HepG2 (cell line): ENCODE measurements around the gene ASF1B.

Experiments used
- CHD2 ChIP-seq: IDR thresholded peaks from 2 replicates; pipeline ENCODE4 v1.6.1; 2011; ENCODE audit warnings: low read depth, low read length, improper control_type of control experiment
- EZH2 ChIP-seq: conservative IDR thresholded peaks from 2 replicates; pipeline ENCODE4 v1.6.1; 2012; ENCODE audit warnings: mild to moderate bottlenecking, low read depth, low read length, moderate library complexity
- MXI1 ChIP-seq: IDR thresholded peaks from 3 replicates; pipeline ENCODE4 v1.6.1; 2012; ENCODE audit warnings: low read depth, low read length, inconsistent platforms, borderline replicate concordance
- NFYB ChIP-seq: sonication (generic); formaldehyde crosslinking; IDR thresholded peaks from 2 replicates; pipeline ENCODE4 v1.4.0; 2020; ENCODE audit warnings: missing genetic modification reagents
- NR1H2 ChIP-seq: sonication (generic); formaldehyde crosslinking; IDR thresholded peaks from 2 replicates; pipeline ENCODE4 v1.8.1; 2022; ENCODE audit warnings: low read depth, missing genetic modification reagents, borderline replicate concordance
- RELA ChIP-seq: sonication (generic); formaldehyde crosslinking; IDR thresholded peaks from 2 replicates; pipeline ENCODE4 v1.4.0; 2020; ENCODE audit warnings: missing genetic modification reagents
- ZNF274 ChIP-seq: sonication (generic); formaldehyde crosslinking; IDR thresholded peaks from 2 replicates; pipeline ENCODE4 v1.5.1; 2020; ENCODE audit warnings: mild to moderate bottlenecking, missing genetic modification reagents
- ZNF33B ChIP-seq: sonication (generic); formaldehyde crosslinking; IDR thresholded peaks from 2 replicates; pipeline ENCODE4 v1.5.1; 2020; ENCODE audit warnings: mild to moderate bottlenecking, missing genetic modification reagents
- ZNF747 ChIP-seq: sonication (generic); formaldehyde crosslinking; IDR thresholded peaks from 2 replicates; pipeline ENCODE4 v1.8.1; 2023; ENCODE audit warnings: missing genetic modification reagents, mild to moderate bottlenecking, borderline replicate concordance
- TF ChIP-seq, protein P1 (sequence below): sonication (generic); formaldehyde crosslinking; conservative IDR thresholded peaks from 2 replicates; pipeline ENCODE4 v1.4.0; 2020; ENCODE audit warnings: mild to moderate bottlenecking, missing genetic modification reagents, moderate library complexity
- TF ChIP-seq, protein P2 (sequence below): sonication (generic); formaldehyde crosslinking; IDR thresholded peaks from 2 replicates; pipeline ENCODE4 v1.4.0; 2020; ENCODE audit warnings: missing genetic modification reagents
- TF ChIP-seq, protein P3 (sequence below): sonication (generic); formaldehyde crosslinking; IDR thresholded peaks from 2 replicates; pipeline ENCODE4 v1.4.0; 2020; ENCODE audit warnings: missing genetic modification reagents

DNA sequence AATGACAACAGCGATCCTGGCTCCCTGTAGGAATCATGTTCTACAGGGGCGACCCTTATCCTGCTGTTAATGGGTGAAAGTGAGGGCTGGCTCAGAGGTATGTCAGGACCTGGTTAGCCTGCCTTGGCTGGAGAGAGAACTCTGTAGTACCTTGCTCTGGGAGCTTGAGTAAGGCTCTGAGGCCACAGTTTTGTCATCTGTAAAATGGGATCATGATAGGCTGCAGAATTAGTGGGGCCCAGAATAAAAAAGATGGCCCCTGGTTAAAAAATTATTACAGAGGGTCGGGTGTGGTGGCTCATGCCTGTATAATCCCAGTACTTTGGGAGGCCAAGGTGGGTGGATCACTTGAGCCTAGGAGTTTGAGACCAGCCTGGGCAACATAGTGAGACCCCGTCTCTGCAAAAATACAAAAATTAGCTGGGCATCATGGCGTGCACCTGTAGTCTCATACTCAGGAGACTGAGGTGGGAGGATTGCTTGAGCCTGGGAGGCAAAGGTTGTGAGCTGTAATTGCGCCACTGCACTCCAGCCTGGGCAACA lies 35.3 kb downstream of the ASF1B start:
- no peak for TF ChIP-seq RELA (CRISPR knock-in tag)
- TF ChIP-seq, protein P1, sequence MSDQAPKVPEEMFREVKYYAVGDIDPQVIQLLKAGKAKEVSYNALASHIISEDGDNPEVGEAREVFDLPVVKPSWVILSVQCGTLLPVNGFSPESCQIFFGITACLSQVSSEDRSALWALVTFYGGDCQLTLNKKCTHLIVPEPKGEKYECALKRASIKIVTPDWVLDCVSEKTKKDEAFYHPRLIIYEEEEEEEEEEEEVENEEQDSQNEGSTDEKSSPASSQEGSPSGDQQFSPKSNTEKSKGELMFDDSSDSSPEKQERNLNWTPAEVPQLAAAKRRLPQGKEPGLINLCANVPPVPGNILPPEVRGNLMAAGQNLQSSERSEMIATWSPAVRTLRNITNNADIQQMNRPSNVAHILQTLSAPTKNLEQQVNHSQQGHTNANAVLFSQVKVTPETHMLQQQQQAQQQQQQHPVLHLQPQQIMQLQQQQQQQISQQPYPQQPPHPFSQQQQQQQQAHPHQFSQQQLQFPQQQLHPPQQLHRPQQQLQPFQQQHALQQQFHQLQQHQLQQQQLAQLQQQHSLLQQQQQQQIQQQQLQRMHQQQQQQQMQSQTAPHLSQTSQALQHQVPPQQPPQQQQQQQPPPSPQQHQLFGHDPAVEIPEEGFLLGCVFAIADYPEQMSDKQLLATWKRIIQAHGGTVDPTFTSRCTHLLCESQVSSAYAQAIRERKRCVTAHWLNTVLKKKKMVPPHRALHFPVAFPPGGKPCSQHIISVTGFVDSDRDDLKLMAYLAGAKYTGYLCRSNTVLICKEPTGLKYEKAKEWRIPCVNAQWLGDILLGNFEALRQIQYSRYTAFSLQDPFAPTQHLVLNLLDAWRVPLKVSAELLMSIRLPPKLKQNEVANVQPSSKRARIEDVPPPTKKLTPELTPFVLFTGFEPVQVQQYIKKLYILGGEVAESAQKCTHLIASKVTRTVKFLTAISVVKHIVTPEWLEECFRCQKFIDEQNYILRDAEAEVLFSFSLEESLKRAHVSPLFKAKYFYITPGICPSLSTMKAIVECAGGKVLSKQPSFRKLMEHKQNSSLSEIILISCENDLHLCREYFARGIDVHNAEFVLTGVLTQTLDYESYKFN (CRISPR knock-in tag): no peak
- TF ChIP-seq ZNF747 (CRISPR knock-in tag): no peak
- no peak for TF ChIP-seq ZNF274
- TF ChIP-seq, protein P2, sequence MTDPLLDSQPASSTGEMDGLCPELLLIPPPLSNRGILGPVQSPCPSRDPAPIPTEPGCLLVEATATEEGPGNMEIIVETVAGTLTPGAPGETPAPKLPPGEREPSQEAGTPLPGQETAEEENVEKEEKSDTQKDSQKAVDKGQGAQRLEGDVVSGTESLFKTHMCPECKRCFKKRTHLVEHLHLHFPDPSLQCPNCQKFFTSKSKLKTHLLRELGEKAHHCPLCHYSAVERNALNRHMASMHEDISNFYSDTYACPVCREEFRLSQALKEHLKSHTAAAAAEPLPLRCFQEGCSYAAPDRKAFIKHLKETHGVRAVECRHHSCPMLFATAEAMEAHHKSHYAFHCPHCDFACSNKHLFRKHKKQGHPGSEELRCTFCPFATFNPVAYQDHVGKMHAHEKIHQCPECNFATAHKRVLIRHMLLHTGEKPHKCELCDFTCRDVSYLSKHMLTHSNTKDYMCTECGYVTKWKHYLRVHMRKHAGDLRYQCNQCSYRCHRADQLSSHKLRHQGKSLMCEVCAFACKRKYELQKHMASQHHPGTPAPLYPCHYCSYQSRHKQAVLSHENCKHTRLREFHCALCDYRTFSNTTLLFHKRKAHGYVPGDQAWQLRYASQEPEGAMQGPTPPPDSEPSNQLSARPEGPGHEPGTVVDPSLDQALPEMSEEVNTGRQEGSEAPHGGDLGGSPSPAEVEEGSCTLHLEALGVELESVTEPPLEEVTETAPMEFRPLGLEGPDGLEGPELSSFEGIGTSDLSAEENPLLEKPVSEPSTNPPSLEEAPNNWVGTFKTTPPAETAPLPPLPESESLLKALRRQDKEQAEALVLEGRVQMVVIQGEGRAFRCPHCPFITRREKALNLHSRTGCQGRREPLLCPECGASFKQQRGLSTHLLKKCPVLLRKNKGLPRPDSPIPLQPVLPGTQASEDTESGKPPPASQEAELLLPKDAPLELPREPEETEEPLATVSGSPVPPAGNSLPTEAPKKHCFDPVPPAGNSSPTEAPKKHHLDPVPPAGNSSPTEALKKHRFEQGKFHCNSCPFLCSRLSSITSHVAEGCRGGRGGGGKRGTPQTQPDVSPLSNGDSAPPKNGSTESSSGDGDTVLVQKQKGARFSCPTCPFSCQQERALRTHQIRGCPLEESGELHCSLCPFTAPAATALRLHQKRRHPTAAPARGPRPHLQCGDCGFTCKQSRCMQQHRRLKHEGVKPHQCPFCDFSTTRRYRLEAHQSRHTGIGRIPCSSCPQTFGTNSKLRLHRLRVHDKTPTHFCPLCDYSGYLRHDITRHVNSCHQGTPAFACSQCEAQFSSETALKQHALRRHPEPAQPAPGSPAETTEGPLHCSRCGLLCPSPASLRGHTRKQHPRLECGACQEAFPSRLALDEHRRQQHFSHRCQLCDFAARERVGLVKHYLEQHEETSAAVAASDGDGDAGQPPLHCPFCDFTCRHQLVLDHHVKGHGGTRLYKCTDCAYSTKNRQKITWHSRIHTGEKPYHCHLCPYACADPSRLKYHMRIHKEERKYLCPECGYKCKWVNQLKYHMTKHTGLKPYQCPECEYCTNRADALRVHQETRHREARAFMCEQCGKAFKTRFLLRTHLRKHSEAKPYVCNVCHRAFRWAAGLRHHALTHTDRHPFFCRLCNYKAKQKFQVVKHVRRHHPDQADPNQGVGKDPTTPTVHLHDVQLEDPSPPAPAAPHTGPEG (CRISPR knock-in tag): no peak
- TF ChIP-seq MXI1: no peak
- no peak for TF ChIP-seq CHD2
- TF ChIP-seq ZNF33B (CRISPR knock-in tag): no peak
- no peak for TF ChIP-seq NFYB
- TF ChIP-seq, protein P3, sequence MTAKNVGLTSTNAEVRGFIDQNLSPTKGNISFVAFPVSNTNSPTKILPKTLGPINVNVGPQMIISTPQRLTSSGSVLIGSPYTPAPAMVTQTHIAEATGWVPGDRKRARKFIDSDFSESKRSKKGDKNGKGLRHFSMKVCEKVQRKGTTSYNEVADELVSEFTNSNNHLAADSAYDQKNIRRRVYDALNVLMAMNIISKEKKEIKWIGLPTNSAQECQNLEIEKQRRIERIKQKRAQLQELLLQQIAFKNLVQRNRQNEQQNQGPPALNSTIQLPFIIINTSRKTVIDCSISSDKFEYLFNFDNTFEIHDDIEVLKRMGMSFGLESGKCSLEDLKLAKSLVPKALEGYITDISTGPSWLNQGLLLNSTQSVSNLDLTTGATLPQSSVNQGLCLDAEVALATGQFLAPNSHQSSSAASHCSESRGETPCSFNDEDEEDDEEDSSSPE (CRISPR knock-in tag): no peak
- TF ChIP-seq NR1H2 (CRISPR knock-in tag): no peak
- TF ChIP-seq EZH2: no peak
